ENCODE results near the gene FASTKD2. TPM values are rescaled to one million over a fixed set of nuclear protein-coding genes. Genes with fewer than 3 reads are reported as not detected.
"Not testable (repeated sequence)": the region's sequence is repeated elsewhere in the genome, so short reads cannot be mapped to it uniquely, and the experiment has no call there.

Gene FASTKD2
- total and polyA plus RNA-seq, 2 of the 4 experiments (the other 2 are of a cell fraction) = 17.6 to 50.4 TPM

GRCh38 chr2:206812471-206812870, 47.1 kb downstream of the FASTKD2 start:
- H2BK20ac ChIP-seq (ENCODE audit: low read depth, low read length); BruUV-seq (replicated peaks); H3K9me3 ChIP-seq (ENCODE audit: control insufficient read depth, insufficient read depth, low read length); H4K91ac ChIP-seq (ENCODE audit: insufficient read depth, low read depth, low read length); H3K14ac ChIP-seq (replicated peaks; ENCODE audit: low read depth, low read length); H4K8ac ChIP-seq (ENCODE audit: low read depth in 2 of 2, low read length in 2 of 2); H4K20me1 ChIP-seq (ENCODE audit: insufficient read depth, low read length); H3K27ac ChIP-seq (ENCODE audit: insufficient read depth, low read length); in situ Hi-C loops (cut with MboI; ENCODE audit: low sequenced_read_pairs); CTCF ChIA-PET; H3K56ac ChIP-seq (ENCODE audit: extremely low read depth, insufficient read depth, low read length); dilution Hi-C loops (cut with HindIII; ENCODE audit: low sequenced_read_pairs, unreplicated experiment); H3K4me1 ChIP-seq (ENCODE audit: control insufficient read depth, insufficient read depth, low read length); H2AFZ ChIP-seq (replicated peaks; ENCODE audit: low read length, poor library complexity); H2BK120ac ChIP-seq (ENCODE audit: low read depth, low read length); H3K79me1 ChIP-seq (ENCODE audit: low read depth in 1 of 2, low read length in 2 of 2); H3K23ac ChIP-seq (ENCODE audit: low read depth, low read length); H2AK5ac ChIP-seq (ENCODE audit: low read depth, low read length); H3K9me1 ChIP-seq (ENCODE audit: insufficient read depth, low read length); H3K36me3 ChIP-seq (ENCODE audit: control insufficient read depth, insufficient read depth, low read length); DNase-seq; H4K5ac ChIP-seq (ENCODE audit: low read depth, low read length); H3K4me2 ChIP-seq (ENCODE audit: low read depth, low read length); H2BK15ac ChIP-seq (ENCODE audit: low read depth, low read length); H3K27me3 ChIP-seq (ENCODE audit: control insufficient read depth, insufficient read depth, low read length); H3K4ac ChIP-seq (ENCODE audit: low read depth, low read length); H3K4me3 ChIP-seq (ENCODE audit: insufficient read depth, low read depth, low read length); H2BK5ac ChIP-seq (ENCODE audit: low read depth, low read length, poor library complexity, severe bottlenecking); H3K9ac ChIP-seq (ENCODE audit: low read depth, low read length); H3K18ac ChIP-seq (ENCODE audit: low read depth, low read length); POLR2A ChIA-PET (ENCODE audit: unreplicated experiment); intact Hi-C loops (cut with micrococcal nuclease); H2AK9ac ChIP-seq (replicated peaks; ENCODE audit: low read depth, low read length, poor library complexity); ATAC-seq (ENCODE audit: low read depth): not testable (repeated sequence)
- WGBS, 2 experiments (ENCODE audit: extremely low coverage in 2 of 2, insufficient read length in 1 of 2) = 60% methylated on average over 1 of the region's 5 CpGs; no CpG with 5 or more reads in 1 of the 2 experiments
